Measurements from ENCODE around the gene SETD1A.

The SETD1A gene

GRCh38 chr16:30918614-30919013 is 38.9 kb upstream of the SETD1A start:
- Histone ChIP-seq H3K9me3 (ENCODE audit: insufficient read depth, low read length) (no peaks in the 10 kb centered on the region), H2AFZ (ENCODE audit: low read depth, low read length) (no peak overlapping the region), H3K27ac (ENCODE audit: low read length) (no peak overlapping the region), H3K79me2 (ENCODE audit: low read length) (no peaks in the 10 kb centered on the region), H3K36me3 (replicated peaks; ENCODE audit: low read depth, low read length) (no peaks in the 10 kb centered on the region), H3K4me3 (ENCODE audit: low read length) (no peak overlapping the region), H3K27me3 (ENCODE audit: low read depth, low read length) (no peaks in the 10 kb centered on the region), H3K9ac (ENCODE audit: low read length) (no peak overlapping the region), H3K4me1 (ENCODE audit: low read length) (peaks cover 3% of the 10 kb centered on the region; the same call in 1 of the 2 replicates), H3K4me2 (ENCODE audit: low read length) (no peak overlapping the region), H4K20me1 (ENCODE audit: insufficient read depth, low read length) (no peaks in the 10 kb centered on the region)
- TF ChIP-seq CTCF (IDR thresholded peaks at IDR 0.05; ENCODE audit: low read depth, low read length) = no peak
- TF ChIP-seq EZH2phosphoT487 (IDR thresholded peaks at IDR 0.05; ENCODE audit: low read depth) = no peak

GRCh38 chr16:30920891-30921290 is 36.7 kb upstream of the SETD1A start:
- 0 out of 2 replicates have a peak overlapping the region, but pooled peaks have one; percentile 86 for H3K4me2 ChIP-seq (ENCODE audit: low read length)
- peaks cover 7% of the 10 kb centered on the region for H3K4me1 ChIP-seq (ENCODE audit: low read length)
- H4K20me1 ChIP-seq (ENCODE audit: insufficient read depth, low read length) = no peaks in the 10 kb centered on the region
- H3K27ac ChIP-seq (ENCODE audit: low read length) = no peak overlapping the region
- no peak overlapping the region for H3K9ac ChIP-seq (ENCODE audit: low read length)
- no peak for TF ChIP-seq EZH2phosphoT487 (IDR thresholded peaks at IDR 0.05; ENCODE audit: low read depth)
- TF ChIP-seq CTCF (IDR thresholded peaks at IDR 0.05; ENCODE audit: low read depth, low read length) = no peak
- no peak overlapping the region for H3K4me3 ChIP-seq (ENCODE audit: low read length)
- no peaks in the 10 kb centered on the region for H3K27me3 ChIP-seq (ENCODE audit: low read depth, low read length)
- no peaks in the 10 kb centered on the region for H3K79me2 ChIP-seq (ENCODE audit: low read length)
- no peaks in the 10 kb centered on the region for H3K36me3 ChIP-seq (replicated peaks; ENCODE audit: low read depth, low read length)
- H3K9me3 ChIP-seq (ENCODE audit: insufficient read depth, low read length) = no peaks in the 10 kb centered on the region
- no peak overlapping the region for H2AFZ ChIP-seq (ENCODE audit: low read depth, low read length)

- H2AFZ ChIP-seq (ENCODE audit: low read depth, low read length) = peak overlapping the region; percentile 63; the same call in 1 of the 2 replicates
Measured at GRCh38 chr16:30921459-30921747, 36.2 kb upstream of the SETD1A start.

GRCh38 chr16:30921748-30922419 is 35.7 kb upstream of the SETD1A start:
- Histone ChIP-seq H3K4me1 (ENCODE audit: low read length) (peaks cover 7% of the 10 kb centered on the region), H3K27ac (ENCODE audit: low read length) (peak overlapping the region; percentile 33), H3K9me3 (ENCODE audit: insufficient read depth, low read length) (no peaks in the 10 kb centered on the region), H2AFZ (ENCODE audit: low read depth, low read length) (peak overlapping the region; percentile 67), H3K36me3 (replicated peaks; ENCODE audit: low read depth, low read length) (no peaks in the 10 kb centered on the region), H3K4me3 (ENCODE audit: low read length) (peak overlapping the region; percentile 79), H3K27me3 (ENCODE audit: low read depth, low read length) (no peaks in the 10 kb centered on the region), H3K4me2 (ENCODE audit: low read length) (peak overlapping the region; percentile 86), H3K79me2 (ENCODE audit: low read length) (no peaks in the 10 kb centered on the region), H3K9ac (ENCODE audit: low read length) (peak overlapping the region; percentile 65), H4K20me1 (ENCODE audit: insufficient read depth, low read length) (no peaks in the 10 kb centered on the region)
- TF ChIP-seq CTCF (IDR thresholded peaks at IDR 0.05; ENCODE audit: low read depth, low read length) (peak; percentile 90), EZH2phosphoT487 (IDR thresholded peaks at IDR 0.05; ENCODE audit: low read depth) (no peak)

More at GRCh38 chr16:30921459-30921747, 36.2 kb upstream of the SETD1A start:
- Histone ChIP-seq H3K4me3 (ENCODE audit: low read length) (peak overlapping the region; percentile 79), H3K27ac (ENCODE audit: low read length) (no peak overlapping the region), H3K36me3 (replicated peaks; ENCODE audit: low read depth, low read length) (no peaks in the 10 kb centered on the region), H3K27me3 (ENCODE audit: low read depth, low read length) (no peaks in the 10 kb centered on the region), H4K20me1 (ENCODE audit: insufficient read depth, low read length) (no peaks in the 10 kb centered on the region), H3K4me1 (ENCODE audit: low read length) (peaks cover 7% of the 10 kb centered on the region), H3K79me2 (ENCODE audit: low read length) (no peaks in the 10 kb centered on the region), H3K9me3 (ENCODE audit: insufficient read depth, low read length) (no peaks in the 10 kb centered on the region), H3K4me2 (ENCODE audit: low read length) (peak overlapping the region; percentile 86), H3K9ac (ENCODE audit: low read length) (no peak overlapping the region)
- TF ChIP-seq EZH2phosphoT487 (IDR thresholded peaks at IDR 0.05; ENCODE audit: low read depth) (no peak), CTCF (IDR thresholded peaks at IDR 0.05; ENCODE audit: low read depth, low read length) (no peak)
